GM18511 (cell line): Measurements from ENCODE around the gene NFATC1.

ENCODE experiments used
- ATAC-seq: cut with Tn5 transposase; IDR thresholded peaks from one replicate; pipeline ENCODE4 v1.9.1; 2021; ENCODE audit warnings: mild to moderate bottlenecking, moderate library complexity; ENCODE audit not compliant: unreplicated experiment

Gene NFATC1

DNA sequence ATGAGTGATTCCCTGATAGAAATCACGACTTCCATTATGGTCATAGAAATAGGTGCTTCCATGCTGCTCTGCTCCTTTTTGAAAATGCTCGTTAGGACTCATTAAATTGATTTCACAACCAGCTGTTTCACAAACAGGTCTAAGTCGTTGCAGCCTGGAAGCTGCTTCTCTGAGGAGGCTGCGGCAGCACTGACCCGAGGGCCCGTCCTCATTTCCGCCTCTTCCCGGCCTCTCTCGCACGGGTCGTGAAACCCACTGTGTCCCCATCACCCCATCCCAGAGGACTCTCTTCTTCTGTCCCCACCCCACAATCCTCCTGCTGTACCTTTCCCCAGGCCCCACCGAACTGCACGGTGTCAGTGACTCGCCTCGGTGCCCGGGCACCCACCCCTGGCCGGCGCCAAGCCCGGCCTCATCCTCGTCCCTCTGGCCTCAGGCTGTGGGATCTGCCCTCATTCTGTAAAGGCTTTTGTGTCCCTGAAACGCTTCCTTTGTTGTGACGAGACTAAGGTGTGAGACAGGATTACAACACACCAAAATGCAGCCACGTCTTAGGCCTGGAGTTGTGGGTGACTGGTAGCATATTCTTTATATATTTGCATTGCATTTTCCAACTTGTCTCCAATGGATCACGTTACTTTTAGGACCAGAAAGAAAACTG, 171.2 kb downstream of the NFATC1 start:
- ATAC-seq = no peak

DNA sequence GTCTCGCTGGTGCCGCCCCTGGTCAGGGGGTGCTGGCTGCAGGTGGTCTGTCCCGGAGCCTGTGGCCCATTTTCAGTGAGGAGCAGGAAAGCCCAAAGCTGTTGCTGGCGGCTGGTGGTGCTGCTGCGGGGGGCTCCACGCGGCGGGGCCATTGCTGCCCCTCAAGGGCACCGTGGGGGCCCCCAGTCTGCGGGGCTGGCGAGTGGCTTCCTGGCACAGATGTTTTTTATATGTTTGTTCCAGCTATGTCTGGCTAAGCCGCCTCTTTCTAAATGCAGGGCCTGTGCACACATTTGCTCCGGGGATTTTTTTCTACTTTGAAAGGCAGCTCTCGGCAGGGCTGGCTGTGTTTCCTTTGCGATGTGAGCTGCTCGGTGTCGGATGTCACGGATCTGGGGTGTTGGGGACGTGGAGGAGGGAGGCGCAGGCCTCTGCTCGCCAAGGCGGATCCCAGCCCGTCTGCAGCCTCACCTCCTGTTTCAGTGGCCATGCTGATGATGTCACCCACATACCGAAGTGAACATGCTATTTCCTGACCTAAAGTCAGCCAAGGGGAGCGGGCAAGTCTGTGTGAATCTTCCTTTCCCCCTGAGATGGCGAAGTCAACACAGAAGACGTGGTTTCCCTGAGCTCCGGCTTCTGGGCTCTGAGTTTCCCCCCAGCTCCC, 171.9 kb downstream of the NFATC1 start:
- ATAC-seq = no peak

DNA sequence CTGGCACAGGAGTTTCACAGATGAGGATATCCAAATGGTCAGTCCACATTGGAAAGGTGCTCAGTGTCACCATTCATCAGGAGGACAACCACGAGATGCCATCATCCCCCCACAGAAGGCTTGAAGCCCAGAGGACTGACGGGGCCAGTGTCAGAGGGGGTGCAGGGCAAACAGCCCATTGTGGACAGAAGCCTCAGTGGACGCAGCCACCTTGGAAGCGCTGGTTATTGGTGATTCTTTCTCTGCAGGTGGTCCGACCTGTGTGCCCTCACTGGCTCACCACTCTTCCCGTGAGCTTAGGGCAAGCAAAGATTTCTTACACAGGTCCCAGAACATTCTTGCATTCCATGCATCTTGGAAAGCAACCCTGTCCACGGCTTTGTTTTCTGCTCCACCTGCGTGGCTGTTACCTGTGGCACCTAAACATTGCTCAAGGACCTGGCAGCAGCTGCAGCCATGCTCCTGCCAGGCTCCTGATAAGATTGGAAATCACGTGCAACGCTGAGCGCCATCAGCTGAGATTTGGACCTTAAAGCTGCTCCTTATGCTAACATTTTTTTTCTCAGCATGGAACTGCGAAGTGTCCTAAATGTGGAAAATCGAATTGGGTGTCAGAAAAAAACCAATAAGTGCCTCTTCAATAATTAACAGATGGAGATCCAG, 172.9 kb downstream of the NFATC1 start:
- no peak for ATAC-seq

DNA sequence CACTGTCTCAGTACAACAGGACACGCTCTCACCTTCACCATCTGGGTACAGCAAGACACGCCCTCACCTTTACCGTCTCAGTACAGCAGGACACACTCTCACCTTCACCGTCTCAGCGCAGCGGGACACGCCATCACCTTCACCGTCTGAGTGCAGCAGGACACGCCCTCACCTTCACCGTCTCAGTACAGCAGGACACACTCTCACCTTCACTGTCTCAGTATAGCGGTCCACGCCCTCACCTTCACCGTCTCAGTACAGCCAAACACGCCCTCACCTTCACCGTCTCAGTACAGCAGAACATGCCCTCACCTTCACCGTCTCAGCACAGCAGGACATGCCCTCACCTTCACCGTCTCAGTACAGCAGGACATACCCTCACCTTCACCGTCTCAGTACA, 174.0 kb downstream of the NFATC1 start:
- ATAC-seq = no peak

DNA sequence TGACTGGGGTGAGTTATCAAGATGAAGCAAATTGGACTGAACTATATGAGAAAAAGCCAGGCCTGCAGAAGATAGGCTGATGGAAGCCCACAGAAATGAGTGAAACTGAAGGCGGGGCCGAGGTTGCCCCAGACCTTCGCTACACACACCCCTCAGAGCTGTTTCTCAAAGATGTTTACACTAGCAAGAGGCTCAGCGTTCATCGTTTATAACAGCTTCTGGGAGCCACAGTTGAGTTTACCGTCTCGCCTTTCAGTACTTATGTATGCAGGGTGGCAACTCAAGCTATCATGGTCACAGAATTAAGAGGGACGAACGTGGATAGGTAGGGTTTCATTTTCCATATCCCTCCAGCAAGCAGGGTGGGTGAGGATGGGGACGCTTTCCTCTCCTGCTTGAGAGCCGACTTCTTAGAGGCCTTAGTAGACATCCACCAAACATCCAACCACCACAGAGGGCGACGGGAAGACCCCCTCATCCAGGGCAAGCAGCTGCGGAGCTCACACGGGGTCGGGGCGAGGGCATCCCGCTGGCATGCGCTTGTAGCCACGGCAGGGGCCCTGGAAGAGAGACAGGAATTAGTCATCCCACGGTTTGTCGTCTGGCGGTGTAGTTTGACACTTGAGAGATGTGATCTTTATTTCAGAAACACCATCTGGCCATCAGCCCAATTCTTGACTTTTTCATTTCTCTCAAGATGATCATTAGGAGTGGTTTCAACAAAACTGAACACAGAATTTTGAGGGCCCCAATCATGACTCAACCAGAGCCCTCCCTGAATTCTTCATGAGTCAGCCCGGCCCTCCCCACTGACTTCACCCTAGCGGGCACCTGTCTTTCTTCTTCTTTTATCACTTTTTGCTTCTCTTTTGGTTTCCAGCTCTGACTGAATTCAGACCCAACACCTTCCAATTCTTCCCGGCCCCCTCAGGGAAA, 174.8 kb downstream of the NFATC1 start:
- peak; percentile 68 for ATAC-seq

DNA sequence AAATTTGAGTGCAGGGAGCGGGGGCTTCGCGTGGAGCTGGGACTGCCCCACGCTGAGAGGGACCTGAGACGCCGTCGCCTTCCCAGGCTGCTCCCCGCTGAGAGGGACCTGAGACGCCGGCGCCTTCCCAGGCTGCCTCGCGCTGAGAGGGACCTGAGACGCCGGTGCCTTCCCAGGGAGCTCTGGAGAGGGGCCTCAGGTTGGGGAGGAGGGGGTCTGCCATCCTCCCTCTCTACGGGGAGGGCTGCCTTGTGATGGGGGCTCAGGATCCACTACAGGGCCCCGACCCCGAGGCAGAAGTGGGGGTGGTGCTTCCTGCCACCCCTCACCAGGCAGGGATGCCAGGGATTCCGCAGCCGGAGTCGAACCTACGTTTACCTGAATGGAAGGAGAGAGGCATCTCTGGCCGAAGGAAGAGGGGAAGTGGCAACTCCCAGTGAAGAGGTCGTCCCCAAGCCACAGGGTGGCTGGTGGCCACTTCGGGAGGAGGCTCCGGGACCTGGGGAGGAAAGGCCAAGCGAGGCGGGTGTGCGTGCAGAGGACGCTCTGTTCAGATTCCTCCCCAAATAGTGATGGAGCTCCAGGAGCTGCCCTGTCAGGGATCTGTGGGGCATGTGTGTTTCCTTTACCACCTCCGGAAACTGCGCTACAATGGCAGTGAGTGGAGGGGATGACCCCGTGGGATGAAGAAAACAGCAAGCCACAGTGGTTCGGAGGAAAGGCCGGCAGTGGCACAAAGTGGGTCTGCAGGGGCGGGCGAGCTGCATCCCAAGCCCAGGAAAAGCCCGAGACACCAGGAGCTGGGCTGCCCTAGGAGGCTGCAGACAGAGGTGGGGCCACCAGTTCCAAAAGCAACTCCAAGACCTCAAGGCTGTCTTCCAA, 175.7 kb downstream of the NFATC1 start:
- no peak for ATAC-seq

DNA sequence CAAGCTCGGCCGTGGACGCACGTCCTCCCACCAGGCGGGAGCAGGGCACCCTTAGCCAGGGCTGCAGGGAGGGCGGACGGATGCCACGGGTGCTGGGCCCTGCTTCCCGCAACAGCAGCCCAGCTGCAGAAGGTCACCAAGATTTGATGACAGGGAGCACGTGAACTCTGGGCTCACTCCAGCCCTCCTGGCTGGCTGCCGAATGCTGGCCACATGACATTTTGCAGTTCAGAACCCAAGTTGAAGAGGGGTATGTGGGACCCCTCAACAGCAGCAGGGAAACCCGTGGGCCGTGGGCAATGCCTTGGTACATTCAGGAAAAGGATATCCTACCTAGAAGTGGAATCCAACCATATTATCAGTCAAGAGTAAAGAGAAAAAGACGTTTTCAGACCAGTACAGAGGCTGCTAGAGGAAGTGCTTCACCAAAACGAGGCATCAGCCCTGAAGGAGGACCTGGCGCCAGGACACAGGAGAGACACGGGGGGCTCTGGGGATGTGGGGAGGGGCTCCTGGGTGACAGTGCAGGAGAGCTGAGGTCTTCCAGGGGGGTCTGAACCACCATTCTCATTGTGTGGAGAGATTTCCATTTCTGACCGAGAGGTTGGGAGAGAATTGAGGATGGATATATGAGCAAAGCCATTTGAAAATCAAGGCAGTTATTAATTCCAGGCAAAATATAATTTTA, 176.5 kb downstream of the NFATC1 start:
- no peak for ATAC-seq

DNA sequence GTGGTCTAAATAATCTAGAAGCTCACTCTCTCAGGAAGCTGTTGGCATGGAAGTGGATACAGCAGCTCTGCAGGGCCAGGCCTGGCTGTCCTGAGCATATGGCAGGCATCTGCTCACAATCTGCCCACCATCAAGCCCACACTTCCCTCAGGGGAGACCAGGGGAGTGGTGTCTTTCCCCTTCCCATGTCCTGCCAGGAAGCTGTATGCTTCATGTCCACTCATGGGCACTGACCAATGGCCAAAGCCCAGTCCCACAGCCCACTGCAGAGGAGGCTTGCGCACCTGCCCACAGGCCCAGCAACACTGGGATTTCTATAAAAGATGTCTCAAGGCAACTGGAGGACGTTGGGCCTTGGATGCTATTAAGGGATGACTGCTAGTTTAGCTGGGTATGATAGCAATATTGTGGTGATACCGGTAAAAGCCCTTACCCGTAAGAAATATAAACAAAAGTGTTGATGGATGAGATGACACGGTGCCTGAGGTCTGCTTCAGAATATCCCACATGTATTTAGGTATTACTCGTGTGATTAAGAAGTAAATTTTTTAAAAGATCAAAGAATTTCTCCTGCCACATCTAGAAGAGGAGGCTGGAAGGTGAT, 177.2 kb downstream of the NFATC1 start:
- no peak for ATAC-seq

DNA sequence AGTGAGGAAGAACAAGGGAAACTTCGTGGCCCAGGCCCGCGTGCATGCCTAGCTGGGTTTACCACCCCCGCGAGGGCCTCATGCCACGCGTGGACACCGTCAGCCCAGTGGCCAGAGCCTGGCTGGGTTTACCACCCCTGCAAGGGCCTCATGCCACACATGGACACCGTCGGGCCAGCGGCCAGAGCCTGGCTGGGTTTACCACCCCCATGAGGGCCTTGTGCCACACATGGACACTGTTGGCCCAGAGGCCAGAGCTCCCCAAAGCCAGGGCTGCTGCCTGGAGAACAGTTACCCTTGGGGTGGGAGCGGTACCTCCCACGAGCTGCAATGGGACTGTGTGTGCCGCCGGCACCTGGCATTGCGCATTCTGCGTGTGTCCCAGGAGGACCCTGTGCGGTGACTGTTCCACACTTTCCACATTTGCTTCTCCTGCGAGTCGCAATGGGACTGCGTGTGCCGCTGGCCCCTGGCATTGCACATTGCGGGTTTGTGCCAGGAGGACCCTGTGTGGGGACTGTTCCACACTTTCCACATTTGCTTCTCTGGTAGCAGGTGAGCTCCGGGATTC, 178.3 kb downstream of the NFATC1 start:
- ATAC-seq = no peak

DNA sequence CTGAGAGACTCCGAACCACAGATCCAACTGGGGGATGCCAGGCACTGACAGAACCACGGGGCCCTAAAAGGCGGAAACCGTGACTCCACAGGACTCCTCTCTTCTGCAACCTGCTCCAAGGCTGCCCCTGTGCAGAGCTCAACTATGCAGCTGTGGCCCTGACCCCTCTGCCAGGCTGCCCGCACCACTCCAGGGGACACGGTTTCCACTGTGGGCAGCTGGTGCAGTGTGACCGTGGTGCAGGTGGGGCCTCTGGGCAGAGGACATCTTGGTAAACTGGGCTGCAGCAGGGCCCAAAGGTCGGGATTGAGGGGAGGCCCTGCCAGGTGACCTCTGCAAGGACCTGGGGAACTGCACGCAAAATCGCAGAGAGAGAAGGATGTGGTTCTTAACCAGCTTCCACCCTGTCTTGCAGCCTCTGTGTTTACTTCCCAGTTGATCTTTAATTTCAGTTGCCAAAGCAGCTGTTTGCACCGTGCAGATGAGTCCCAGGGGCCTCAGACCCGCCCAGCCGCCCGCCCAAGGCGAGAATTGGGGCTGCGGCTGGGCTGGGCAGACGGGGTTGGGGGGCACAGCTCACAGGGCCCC, 179.3 kb downstream of the NFATC1 start:
- no peak for ATAC-seq

DNA sequence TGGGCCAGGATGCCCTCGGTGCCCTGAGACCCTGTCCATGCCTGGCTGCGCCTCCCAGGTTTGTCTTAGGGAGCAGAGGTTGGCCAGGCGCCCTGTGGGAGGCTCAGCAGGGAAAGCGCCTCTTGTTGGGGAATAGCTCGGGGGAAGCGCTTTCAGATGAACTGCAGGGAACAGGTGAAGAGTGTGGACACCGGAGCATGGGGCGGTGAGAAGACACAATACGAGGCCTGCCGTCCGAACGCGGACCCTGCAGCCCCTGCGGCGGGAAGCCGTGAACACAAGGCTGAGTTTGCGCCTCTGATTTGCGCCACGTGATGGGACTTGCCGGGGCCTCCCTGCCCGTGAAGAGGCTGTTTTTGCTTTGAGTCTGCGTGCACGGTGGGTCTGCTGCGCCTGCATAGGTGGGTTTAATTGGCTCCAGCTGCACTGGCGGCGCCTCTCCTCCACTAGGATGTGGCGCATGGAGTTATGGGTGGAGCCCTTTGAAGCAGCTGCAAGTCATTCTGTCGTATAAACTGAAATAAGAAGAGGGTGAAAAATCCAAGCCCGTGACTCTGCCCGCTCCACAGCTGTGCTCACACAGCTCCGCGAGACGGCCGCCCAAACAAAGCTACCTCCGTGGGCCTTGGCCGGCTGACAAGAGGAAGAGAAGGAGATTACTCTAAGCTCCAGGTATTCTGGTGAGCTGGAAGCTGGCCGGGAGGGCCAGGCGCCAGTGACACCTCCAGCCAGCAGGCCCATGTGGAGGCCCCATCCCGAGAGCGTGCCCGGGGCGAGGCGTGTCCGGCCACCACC, 180.4 kb downstream of the NFATC1 start:
- ATAC-seq = no peak

DNA sequence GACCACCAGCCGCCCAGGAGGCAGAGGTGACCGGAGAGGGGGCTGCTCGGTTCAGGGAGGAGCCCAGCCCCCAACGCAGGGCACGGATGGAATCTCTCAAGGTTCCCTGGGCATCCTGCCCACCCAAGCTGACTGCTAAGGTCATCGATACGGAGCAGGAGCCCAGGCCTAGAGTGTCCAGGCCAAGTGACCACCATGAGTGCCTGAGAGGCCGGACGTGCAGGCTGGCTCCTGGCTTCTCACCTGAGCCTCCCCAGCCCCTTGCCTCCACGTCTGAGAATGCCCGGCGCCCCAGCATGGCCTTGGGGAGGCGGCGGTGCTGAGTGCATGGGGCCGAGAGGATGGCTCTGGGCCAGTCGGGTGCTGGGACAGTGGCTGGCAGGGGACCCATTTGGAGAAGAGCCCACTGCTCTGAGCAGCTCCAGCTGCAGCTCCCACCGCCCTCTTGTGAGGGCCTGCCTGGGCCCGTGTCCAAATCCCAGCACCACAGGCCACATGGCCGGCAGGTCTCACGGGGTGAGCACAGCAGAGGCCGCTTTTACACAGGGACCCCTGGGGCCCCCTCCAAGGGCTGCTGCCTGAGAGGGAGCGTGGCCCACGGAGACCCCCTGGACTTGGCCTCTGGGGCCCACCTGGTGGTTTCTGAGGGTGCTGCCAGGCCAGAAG, 181.1 kb downstream of the NFATC1 start:
- ATAC-seq = no peak

DNA sequence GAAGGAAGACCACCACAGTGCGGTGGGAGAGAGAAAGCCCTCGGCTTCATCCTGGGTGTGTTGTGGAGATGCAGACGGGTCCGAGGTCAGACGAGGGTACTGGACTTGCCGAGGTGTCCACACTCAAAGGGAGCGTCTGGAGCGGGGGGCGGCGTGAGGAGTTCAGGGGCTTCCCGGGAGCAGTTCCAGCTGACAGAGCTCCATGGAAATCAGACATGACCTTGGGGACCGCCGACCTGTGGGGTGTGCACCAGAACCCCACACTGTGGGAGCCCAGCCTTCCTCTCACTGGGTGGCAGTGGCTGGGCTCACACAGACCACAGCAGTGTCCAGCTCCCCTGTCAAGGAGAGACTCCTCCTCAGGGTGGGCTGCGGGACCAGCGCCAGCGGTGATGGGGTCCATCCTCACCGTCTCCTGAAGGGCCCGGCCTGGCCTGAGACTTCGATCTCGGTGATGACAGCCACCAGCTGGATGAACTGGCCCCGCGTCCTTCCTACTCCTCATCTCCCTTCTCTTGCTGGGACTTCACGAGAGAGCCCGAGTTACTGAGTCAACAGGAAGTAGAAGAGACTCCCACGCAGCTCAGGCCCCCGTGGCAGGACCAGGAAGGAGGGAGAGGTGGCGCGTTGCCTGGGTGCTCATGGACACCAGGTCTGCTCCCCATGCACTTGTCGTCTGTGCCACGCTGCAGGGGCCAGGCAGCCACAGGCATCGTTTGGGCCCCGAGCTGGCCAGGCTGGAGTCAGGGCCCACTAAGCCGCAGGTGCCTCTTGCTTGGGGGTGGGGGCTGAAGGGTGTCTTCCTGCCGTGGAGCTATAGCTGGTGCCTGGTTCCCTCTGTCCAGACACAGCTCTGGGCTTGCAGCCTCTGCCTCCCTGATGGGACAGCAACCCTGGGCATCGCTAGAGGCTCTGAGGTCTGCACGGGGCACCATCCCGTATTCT, 182.0 kb downstream of the NFATC1 start:
- no peak for ATAC-seq

DNA sequence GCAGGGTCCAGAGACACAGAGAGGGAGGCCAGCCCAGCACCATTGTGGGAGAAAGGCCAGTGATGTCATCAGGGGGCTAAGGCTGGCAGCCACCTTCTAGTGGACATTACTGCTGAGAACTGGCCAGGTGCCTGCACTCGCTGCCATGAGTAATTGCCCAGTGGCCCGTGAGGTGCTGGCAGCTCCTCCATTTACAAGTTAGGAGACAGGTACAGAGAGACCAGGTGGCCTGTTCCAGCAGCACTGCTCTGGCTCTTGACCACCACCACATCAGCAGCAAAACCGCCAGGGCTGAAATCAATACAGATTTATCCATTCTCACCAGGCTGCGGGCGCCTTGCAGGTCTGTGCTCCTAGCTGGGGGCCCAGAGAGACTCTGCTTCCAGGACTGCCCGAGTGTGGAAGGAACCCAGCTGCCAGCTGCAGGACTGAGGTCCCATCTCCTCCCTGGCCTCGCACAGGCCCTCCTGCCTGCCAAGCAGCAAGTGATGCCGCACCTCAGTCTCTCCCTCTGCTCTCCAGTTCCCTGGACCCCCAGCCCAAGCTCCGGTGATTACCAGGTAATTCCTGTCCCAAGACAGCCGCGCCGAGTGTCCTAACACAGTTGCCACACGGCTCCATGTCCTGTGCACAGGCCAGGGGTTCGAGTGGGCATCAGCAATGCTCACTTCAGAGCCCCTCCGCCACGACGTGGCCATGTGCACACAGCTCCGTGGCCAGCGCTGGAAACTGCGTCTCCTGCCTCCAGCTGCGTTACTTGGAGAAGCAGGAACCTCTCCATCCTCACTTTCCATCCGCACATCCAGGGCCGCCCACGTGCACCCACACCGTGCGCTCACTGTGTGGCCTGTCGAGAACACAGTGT, 182.9 kb downstream of the NFATC1 start:
- no peak for ATAC-seq
